Measurements from ENCODE around the gene METTL25. TPM values are rescaled to one million over a fixed set of nuclear protein-coding genes. Genes with fewer than 3 reads are reported as not detected.
A peak's percentile ranks its signal among the peaks of the same experiment; 100 is the strongest.

METTL25 gene
- total RNA-seq, 2 donors from 2014 or later = 9.5 to 10.6 TPM

DNA sequence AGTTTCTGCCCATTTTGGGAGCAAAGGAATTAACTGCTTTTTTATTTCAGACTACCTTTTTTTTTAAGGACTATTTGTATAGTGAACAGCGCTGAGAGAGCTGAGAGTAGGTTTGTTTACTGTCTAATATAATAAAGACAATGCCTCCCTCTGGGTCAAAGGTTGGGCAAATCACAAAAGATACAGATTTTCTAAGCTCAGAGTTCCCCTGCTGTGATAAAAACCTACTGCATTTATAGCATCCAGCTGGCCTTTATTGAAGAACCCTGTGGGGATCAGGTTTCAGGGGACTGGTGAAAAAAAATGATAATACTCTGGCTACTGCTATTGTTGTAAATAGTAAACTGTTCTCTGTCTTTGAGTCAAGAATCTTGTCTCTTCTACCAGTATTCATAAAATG, 28.8 kb upstream of the METTL25 start:
- Histone ChIP-seq H3K9me3 (ENCODE audit: control insufficient read depth, low read length) (no peaks in the 10 kb centered on the region), H3K27ac (ENCODE audit: low read depth, low read length) (peak overlapping the region; percentile 33), H3K4me1 (ENCODE audit: control insufficient read depth, insufficient read depth, low read length) (no peaks in the 10 kb centered on the region), H3K4me3 (ENCODE audit: low read length) (no peak overlapping the region), H3K27me3 (ENCODE audit: control insufficient read depth, insufficient read depth, low read length, poor library complexity, severe bottlenecking) (no peaks in the 10 kb centered on the region), H3K36me3 (ENCODE audit: control insufficient read depth, insufficient read depth, low read length) (no peaks in the 10 kb centered on the region), H3K9ac (ENCODE audit: extremely low read depth, low read length, poor library complexity, severe bottlenecking) (no peak overlapping the region)
- no peaks in the 10 kb centered on the region for H3K36me3 Mint-ChIP-seq (ENCODE audit: low read depth)
- WGBS, 2 experiments (ENCODE audit: insufficient coverage in 1 of 2, insufficient read length in 1 of 2) = 33% methylated on average over 1 of the region's 1 CpG; no CpG with 5 or more reads in 1 of the 2 experiments
- H3K27me3 Mint-ChIP-seq (ENCODE audit: insufficient read depth) = no peaks in the 10 kb centered on the region
- H3K9me3 Mint-ChIP-seq = no peaks in the 10 kb centered on the region
- no peak overlapping the region for H3K4me3 Mint-ChIP-seq
- H3K27ac Mint-ChIP-seq = peak overlapping the region; percentile 39
- no peak for TF ChIP-seq CTCF (conservative IDR thresholded peaks at IDR 0.05)
- peaks cover 13% of the 10 kb centered on the region for H3K4me1 Mint-ChIP-seq
- no peak for DNase-seq

- no peak overlapping the region for H3K27ac ChIP-seq (ENCODE audit: low read depth, low read length)
Measured at GRCh38 chr12:82350161-82350560, 8.2 kb upstream of the METTL25 start.

GRCh38 chr12:82351390-82351789, 6.9 kb upstream of the METTL25 start:
- TF ChIP-seq CTCF (conservative IDR thresholded peaks at IDR 0.05) = no peak
- no peak overlapping the region for H3K4me3 ChIP-seq (ENCODE audit: low read length)
- no peaks in the 10 kb centered on the region for H3K27me3 Mint-ChIP-seq (ENCODE audit: insufficient read depth)
- H3K36me3 ChIP-seq (ENCODE audit: control insufficient read depth, insufficient read depth, low read length) = peaks cover 53% of the 10 kb centered on the region
- 93% methylated on average over 5 to 6 of the region's 6 CpGs for WGBS, 2 experiments (ENCODE audit: insufficient coverage in 1 of 2, insufficient read length in 1 of 2)
- no peak overlapping the region for H3K27ac ChIP-seq (ENCODE audit: low read depth, low read length)
- H3K27me3 ChIP-seq (ENCODE audit: control insufficient read depth, insufficient read depth, low read length, poor library complexity, severe bottlenecking) = no peaks in the 10 kb centered on the region
- no peaks in the 10 kb centered on the region for H3K4me1 ChIP-seq (ENCODE audit: control insufficient read depth, insufficient read depth, low read length)
- H3K9me3 Mint-ChIP-seq = no peaks in the 10 kb centered on the region
- no peaks in the 10 kb centered on the region for H3K9me3 ChIP-seq (ENCODE audit: control insufficient read depth, low read length)
- H3K4me1 Mint-ChIP-seq = no peaks in the 10 kb centered on the region
- H3K4me3 Mint-ChIP-seq = no peak overlapping the region
- DNase-seq = no peak
- H3K36me3 Mint-ChIP-seq (ENCODE audit: low read depth) = peaks cover 32% of the 10 kb centered on the region
- H3K9ac ChIP-seq (ENCODE audit: extremely low read depth, low read length, poor library complexity, severe bottlenecking) = no peak overlapping the region
- no peak overlapping the region for H3K27ac Mint-ChIP-seq

More at GRCh38 chr12:82350161-82350560, 8.2 kb upstream of the METTL25 start:
- TF ChIP-seq CTCF (conservative IDR thresholded peaks at IDR 0.05) = no peak
- DNase-seq = no peak
- Histone ChIP-seq H3K4me3 (ENCODE audit: low read length) (no peak overlapping the region), H3K9me3 (ENCODE audit: control insufficient read depth, low read length) (no peaks in the 10 kb centered on the region), H3K4me1 (ENCODE audit: control insufficient read depth, insufficient read depth, low read length) (no peaks in the 10 kb centered on the region), H3K36me3 (ENCODE audit: control insufficient read depth, insufficient read depth, low read length) (peaks cover 41% of the 10 kb centered on the region), H3K27me3 (ENCODE audit: control insufficient read depth, insufficient read depth, low read length, poor library complexity, severe bottlenecking) (no peaks in the 10 kb centered on the region), H3K9ac (ENCODE audit: extremely low read depth, low read length, poor library complexity, severe bottlenecking) (no peak overlapping the region)
- H3K9me3 Mint-ChIP-seq = no peaks in the 10 kb centered on the region
- peaks cover 21% of the 10 kb centered on the region for H3K36me3 Mint-ChIP-seq (ENCODE audit: low read depth)
- no peak overlapping the region for H3K27ac Mint-ChIP-seq
- peaks cover 5% of the 10 kb centered on the region for H3K27me3 Mint-ChIP-seq (ENCODE audit: insufficient read depth)
- 91 to 94% methylated on average over 2 to 3 of the region's 3 CpGs for WGBS, 2 experiments (ENCODE audit: insufficient coverage in 1 of 2, insufficient read length in 1 of 2)
- no peaks in the 10 kb centered on the region for H3K4me1 Mint-ChIP-seq
- H3K4me3 Mint-ChIP-seq = no peak overlapping the region

All from endodermal cell (in vitro differentiated cells).